ENCODE measurements around the gene SORCS2.

Gene SORCS2

DNA sequence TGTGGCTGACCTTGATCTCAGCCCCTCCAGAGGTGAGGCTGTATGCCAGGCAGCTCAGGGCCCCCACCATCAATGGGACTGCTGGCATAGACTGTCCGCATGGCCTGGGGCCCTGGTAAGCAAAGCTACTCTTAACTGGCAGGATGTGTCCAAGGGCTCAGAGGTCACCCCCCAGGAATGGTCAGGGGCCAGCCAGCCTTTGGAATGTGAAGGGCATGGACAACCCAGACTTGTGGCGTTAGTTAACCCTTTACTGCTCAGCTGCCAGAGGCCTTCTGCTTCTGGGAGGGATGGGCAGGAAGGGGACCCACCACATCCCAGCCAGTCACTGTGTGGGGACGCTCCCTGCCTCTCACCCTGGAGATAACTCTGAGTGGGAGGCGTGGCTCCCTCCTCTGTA lies 322.5 kb downstream of the SORCS2 start:
- no peaks in the 10 kb centered on the region for H3K9me3 ChIP-seq (ENCODE audit: insufficient read depth, low read length)
- H4K20me1 ChIP-seq (ENCODE audit: insufficient read depth, low read length), result no peaks in the 10 kb centered on the region
- 0 out of 2 replicates have a peak, but pooled peaks cover 5% of the 10 kb centered on the region for H3K27me3 ChIP-seq (ENCODE audit: low read depth, low read length)
- no peaks in the 10 kb centered on the region for H3K4me1 ChIP-seq (ENCODE audit: low read length)
- no peak overlapping the region for H3K4me2 ChIP-seq (ENCODE audit: low read length)
- no peak overlapping the region for H2AFZ ChIP-seq (ENCODE audit: low read depth, low read length)
- no peaks in the 10 kb centered on the region for H3K36me3 ChIP-seq (replicated peaks; ENCODE audit: low read depth, low read length)
- no peak overlapping the region for H3K9ac ChIP-seq (ENCODE audit: low read length)
- TF ChIP-seq EZH2phosphoT487 (IDR thresholded peaks at IDR 0.05; ENCODE audit: low read depth), result no peak
- TF ChIP-seq, protein P1, sequence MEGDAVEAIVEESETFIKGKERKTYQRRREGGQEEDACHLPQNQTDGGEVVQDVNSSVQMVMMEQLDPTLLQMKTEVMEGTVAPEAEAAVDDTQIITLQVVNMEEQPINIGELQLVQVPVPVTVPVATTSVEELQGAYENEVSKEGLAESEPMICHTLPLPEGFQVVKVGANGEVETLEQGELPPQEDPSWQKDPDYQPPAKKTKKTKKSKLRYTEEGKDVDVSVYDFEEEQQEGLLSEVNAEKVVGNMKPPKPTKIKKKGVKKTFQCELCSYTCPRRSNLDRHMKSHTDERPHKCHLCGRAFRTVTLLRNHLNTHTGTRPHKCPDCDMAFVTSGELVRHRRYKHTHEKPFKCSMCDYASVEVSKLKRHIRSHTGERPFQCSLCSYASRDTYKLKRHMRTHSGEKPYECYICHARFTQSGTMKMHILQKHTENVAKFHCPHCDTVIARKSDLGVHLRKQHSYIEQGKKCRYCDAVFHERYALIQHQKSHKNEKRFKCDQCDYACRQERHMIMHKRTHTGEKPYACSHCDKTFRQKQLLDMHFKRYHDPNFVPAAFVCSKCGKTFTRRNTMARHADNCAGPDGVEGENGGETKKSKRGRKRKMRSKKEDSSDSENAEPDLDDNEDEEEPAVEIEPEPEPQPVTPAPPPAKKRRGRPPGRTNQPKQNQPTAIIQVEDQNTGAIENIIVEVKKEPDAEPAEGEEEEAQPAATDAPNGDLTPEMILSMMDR (IDR thresholded peaks at IDR 0.05; ENCODE audit: low read depth, low read length), result no peak
- H3K4me3 ChIP-seq (ENCODE audit: low read length), result no peak overlapping the region
- no peak overlapping the region for H3K27ac ChIP-seq (ENCODE audit: low read length)
- H3K79me2 ChIP-seq (ENCODE audit: low read length), result no peaks in the 10 kb centered on the region

DNA sequence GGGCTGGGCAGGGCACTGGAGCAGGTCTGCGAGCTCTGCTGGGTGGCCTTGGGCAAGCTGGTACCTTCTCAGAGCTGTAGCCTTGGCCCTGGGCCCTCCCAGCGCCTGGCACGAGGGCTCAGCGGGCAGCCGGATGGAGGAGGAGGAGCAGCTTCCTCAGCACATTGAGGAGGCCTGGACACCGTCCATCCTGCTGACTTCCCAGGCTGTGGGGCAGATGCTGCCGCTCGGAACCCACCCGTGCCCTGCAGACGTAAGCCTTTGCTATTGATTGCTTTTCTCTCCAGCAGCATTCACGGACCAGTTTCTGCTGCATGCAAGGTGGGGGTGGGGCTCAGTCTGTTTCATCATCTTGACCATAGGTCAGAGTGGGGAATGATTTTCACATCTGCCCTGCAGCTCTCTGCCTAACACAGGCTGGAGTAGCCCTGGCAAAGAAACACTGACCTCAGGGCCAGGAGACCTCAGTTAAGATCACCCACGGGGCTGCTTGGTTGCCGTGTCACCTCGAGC lies 323.1 kb downstream of the SORCS2 start:
- no peak overlapping the region for H3K9ac ChIP-seq (ENCODE audit: low read length)
- no peaks in the 10 kb centered on the region for H3K36me3 ChIP-seq (replicated peaks; ENCODE audit: low read depth, low read length)
- H3K4me3 ChIP-seq (ENCODE audit: low read length), result no peak overlapping the region
- H3K27me3 ChIP-seq (ENCODE audit: low read depth, low read length), result 0 out of 2 replicates have a peak, but pooled peaks cover 5% of the 10 kb centered on the region
- H3K79me2 ChIP-seq (ENCODE audit: low read length), result no peaks in the 10 kb centered on the region
- H3K9me3 ChIP-seq (ENCODE audit: insufficient read depth, low read length), result no peaks in the 10 kb centered on the region
- no peak overlapping the region for H3K4me2 ChIP-seq (ENCODE audit: low read length)
- H3K4me1 ChIP-seq (ENCODE audit: low read length), result no peaks in the 10 kb centered on the region
- no peak overlapping the region for H2AFZ ChIP-seq (ENCODE audit: low read depth, low read length)
- TF ChIP-seq, protein P1 (IDR thresholded peaks at IDR 0.05; ENCODE audit: low read depth, low read length), result no peak
- no peak for TF ChIP-seq EZH2phosphoT487 (IDR thresholded peaks at IDR 0.05; ENCODE audit: low read depth)
- no peak overlapping the region for H3K27ac ChIP-seq (ENCODE audit: low read length)
- no peaks in the 10 kb centered on the region for H4K20me1 ChIP-seq (ENCODE audit: insufficient read depth, low read length)

DNA sequence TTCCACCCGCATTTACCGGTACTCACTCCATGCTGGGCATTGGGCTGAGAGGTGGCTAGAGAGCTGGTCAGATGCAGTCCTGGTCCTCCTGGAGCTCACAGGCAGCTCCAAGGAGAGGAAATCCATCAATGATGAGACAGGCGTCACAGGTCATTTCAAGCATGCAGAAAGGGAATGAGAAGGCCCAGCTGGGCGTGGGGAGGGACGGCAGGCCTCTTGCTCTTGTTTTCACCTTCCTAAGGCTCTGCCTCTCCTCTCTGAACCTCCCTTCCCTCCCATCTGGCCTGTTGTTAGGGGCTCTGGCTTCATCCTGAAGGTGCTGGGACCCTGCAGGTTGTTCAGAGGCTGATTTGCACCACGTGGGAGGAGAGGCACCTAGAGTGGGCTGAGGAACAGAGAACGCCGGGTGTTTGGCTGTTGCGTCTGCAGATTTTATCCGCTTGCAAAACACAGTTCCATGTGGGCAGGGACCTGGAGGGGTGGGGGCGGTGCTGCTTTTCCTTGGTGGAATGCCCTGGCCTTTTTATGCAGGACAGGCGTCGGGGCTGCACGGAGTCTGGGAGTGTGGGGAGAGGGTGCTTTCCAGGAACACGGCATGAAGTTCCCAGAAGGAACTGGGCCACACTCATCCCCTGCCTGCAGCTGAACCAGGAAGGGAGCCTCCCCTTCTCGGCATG lies 323.9 kb downstream of the SORCS2 start:
- H3K27ac ChIP-seq (ENCODE audit: low read length), result no peak overlapping the region
- no peaks in the 10 kb centered on the region for H3K9me3 ChIP-seq (ENCODE audit: insufficient read depth, low read length)
- H3K9ac ChIP-seq (ENCODE audit: low read length), result no peak overlapping the region
- H3K79me2 ChIP-seq (ENCODE audit: low read length), result no peaks in the 10 kb centered on the region
- no peak overlapping the region for H3K4me3 ChIP-seq (ENCODE audit: low read length)
- H3K27me3 ChIP-seq (ENCODE audit: low read depth, low read length), result 0 out of 2 replicates have a peak, but pooled peaks cover 5% of the 10 kb centered on the region
- no peak overlapping the region for H2AFZ ChIP-seq (ENCODE audit: low read depth, low read length)
- no peaks in the 10 kb centered on the region for H4K20me1 ChIP-seq (ENCODE audit: insufficient read depth, low read length)
- TF ChIP-seq, protein P1 (IDR thresholded peaks at IDR 0.05; ENCODE audit: low read depth, low read length), result no peak
- no peak for TF ChIP-seq EZH2phosphoT487 (IDR thresholded peaks at IDR 0.05; ENCODE audit: low read depth)
- H3K4me2 ChIP-seq (ENCODE audit: low read length), result no peak overlapping the region
- no peaks in the 10 kb centered on the region for H3K36me3 ChIP-seq (replicated peaks; ENCODE audit: low read depth, low read length)
- no peaks in the 10 kb centered on the region for H3K4me1 ChIP-seq (ENCODE audit: low read length)

DNA sequence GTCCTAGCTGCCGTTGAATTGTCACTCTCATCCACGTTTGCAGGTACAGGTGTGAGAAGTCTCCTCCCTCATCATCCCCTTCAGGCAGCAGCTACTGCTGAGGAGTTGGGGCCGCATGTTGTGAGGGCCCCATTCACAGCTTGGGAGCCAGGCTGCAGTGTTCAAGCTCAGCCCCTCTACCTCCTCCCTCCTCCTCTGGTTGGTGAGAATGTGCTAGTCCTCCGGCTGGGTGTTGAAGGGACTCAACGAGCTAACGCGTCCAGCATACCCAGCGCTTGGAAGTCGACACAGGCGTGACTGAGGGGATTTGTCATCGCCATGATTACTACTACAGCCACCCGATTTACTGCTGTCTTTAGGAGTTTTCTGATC lies 324.4 kb downstream of the SORCS2 start:
- TF ChIP-seq, protein P1 (IDR thresholded peaks at IDR 0.05; ENCODE audit: low read depth, low read length), result no peak
- TF ChIP-seq EZH2phosphoT487 (IDR thresholded peaks at IDR 0.05; ENCODE audit: low read depth), result no peak
- H3K27ac ChIP-seq (ENCODE audit: low read length), result no peak overlapping the region
- H3K27me3 ChIP-seq (ENCODE audit: low read depth, low read length), result 0 out of 2 replicates have a peak, but pooled peaks cover 5% of the 10 kb centered on the region
- no peaks in the 10 kb centered on the region for H3K9me3 ChIP-seq (ENCODE audit: insufficient read depth, low read length)
- no peaks in the 10 kb centered on the region for H3K79me2 ChIP-seq (ENCODE audit: low read length)
- no peaks in the 10 kb centered on the region for H3K4me1 ChIP-seq (ENCODE audit: low read length)
- no peaks in the 10 kb centered on the region for H3K36me3 ChIP-seq (replicated peaks; ENCODE audit: low read depth, low read length)
- no peak overlapping the region for H3K9ac ChIP-seq (ENCODE audit: low read length)
- H3K4me2 ChIP-seq (ENCODE audit: low read length), result no peak overlapping the region
- H4K20me1 ChIP-seq (ENCODE audit: insufficient read depth, low read length), result no peaks in the 10 kb centered on the region
- no peak overlapping the region for H2AFZ ChIP-seq (ENCODE audit: low read depth, low read length)
- H3K4me3 ChIP-seq (ENCODE audit: low read length), result no peak overlapping the region
